Suppressor macrophage (primary cell): ENCODE data around the gene TMEM50B.
"Not testable (repeated sequence)": the region's sequence is repeated elsewhere in the genome, so short reads cannot be mapped to it uniquely, and the experiment has no call there.

Source experiments
- DNase-seq, 4 experiments: peaks; one replicate each; pipeline ENCODE4 v3.0.0-alpha.2; 2020 to 2022

Gene TMEM50B

GRCh38 chr21:33477066-33477465 lies 2.7 kb downstream of the TMEM50B start:
- no peak for DNase-seq

GRCh38 chr21:33473344-33473743 lies 6.4 kb downstream of the TMEM50B start:
- no peak for DNase-seq

DNA sequence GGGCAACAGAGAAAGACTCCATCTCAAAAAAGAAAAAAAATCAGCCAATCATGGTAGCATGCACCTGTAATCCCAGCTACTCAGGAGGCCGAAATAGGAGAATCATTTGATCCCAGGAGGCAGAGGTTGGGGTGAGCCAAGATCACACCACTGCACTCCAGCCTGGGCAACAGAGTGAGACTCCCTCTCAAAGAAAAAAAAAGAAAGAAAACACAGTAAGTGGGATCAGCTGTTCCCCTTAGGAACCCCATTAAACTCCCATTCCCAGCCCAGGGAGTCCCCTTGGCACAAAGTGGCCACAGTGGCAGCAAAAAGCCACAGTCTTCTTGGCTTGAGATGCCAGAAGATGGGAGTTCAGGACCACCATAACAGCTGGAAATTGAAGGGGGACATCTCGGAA lies 9.1 kb downstream of the TMEM50B start:
- DNase-seq, result no peak

DNA sequence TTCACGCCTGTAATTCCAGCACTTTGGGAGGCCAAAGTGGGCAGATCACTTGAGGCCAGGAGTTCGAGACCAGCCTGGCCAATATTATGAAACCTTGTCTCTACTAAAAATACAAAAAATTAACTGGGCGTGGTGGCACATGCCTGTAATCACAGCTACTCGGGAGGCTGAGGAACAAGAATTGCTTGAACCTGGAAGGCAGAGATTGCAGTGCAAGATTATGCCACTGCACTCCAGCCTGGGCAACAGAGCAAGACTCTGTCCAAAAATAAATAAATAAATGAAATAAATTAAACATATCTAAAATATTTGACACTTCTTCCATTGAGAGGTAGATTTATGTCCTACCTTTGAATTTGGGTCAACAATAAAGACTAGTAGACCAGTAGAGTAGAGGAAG lies 10.6 kb downstream of the TMEM50B start:
- DNase-seq, result not testable (repeated sequence)

DNA sequence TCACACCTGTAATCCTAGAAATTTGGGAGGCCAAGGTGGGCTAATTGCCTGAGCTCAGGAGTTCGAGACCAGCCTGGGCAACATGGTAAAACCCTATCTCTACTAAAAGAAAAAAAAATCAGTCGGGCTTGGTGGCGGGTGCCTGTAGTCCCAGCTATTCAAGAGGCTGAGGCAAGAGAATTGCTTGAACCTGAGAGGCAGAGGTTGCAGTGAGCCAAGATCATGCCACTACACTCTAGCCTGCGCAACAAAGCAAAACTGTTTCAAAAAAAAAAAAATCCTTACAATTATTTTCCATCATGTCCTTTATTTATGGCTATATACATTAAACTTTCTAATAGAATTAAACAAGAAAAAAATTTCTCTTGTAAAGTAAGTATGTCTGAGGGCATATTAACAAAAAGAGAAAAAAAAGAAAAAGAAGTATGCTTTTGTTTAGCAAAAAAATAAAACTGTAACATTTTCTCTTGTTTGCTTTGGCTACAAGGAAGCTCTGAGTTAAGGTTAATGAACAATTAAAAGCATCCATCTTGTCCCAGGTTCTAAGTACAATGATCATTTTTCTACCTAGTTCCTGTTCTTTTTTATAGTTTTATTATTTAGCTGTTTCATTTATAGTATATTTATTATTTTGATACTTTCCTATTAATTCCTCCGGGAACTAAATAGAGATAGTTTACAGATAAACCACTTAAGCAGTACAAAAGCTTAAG lies 18.1 kb downstream of the TMEM50B start:
- DNase-seq, result no peak

DNA sequence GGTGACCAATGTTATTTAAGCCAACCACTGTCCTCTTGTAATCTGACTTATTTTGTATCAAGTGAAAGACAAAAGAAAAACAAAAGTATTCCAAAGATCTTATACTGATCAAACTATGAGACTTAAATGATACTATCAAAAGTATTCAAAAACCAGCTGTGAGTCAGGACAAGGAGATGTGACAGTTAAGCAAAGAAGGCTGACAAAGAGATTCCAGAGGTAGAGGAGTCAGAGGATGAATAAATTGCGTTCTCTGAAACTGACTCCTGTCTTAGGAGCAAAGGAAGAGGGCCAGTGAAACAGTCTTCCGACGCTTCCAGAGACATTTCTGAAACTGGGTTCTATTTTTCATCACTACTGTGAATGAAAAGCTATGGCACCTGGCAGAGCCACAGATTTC lies 20.9 kb downstream of the TMEM50B start:
- no peak for DNase-seq

DNA sequence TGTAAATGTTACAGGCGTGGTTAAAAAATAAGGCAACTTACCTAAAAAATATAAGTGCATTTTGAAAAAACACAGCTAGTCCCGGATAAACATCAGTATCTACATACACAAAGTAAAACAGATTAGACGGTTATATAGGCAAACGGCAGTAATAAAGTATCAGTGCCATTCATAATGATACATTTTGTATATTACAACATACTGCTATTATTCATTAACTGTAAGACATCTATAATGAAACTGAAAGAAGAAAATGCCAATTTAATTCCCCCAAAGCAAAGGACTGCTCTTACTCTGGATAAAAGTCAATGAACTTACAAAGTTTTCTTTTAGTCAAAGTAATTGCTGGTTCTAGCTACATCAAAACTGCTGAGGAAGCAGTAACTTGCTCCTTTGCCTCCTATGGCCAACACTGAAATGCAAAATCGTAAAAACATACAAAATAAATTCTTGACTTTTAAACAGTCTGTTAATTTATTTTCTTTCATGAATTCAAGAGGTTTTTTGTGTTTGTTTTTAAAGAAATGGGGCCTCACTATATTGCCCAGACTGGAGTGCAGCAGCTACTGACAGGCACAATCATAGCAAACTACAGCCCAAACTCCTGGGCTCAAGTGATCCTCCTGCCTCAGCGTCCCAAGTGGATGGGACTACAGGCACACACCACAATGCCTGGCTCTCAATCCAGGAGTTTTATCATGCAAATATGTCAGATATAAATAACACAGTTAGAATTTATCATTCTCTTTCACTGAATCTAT lies 23.9 kb downstream of the TMEM50B start:
- no peak for DNase-seq

GRCh38 chr21:33452362-33452761 lies 27.4 kb downstream of the TMEM50B start:
- DNase-seq, result no peak

GRCh38 chr21:33451634-33452071 lies 28.1 kb downstream of the TMEM50B start:
- no peak for DNase-seq

DNA sequence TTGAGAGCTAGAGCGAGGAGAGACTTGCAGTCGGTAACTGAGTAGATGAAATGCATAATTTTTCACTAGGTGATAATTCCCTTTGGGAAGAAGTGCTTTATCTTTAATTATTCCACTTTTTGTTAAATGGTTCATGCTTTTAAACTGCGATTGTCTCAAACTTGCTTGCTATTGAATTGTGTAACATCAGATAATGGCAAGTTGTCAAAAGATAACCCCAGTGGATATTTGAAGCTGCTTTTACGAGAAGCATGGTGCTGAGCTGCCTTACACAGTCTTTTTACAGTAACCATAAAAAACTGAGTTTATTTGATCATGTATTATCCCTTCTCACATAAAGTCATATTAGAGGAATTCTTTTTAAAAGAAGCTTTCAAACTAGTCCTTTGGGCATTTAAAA lies 30.2 kb downstream of the TMEM50B start:
- DNase-seq, result no peak

GRCh38 chr21:33446620-33447019 lies 33.2 kb downstream of the TMEM50B start:
- DNase-seq, result not testable (repeated sequence)

GRCh38 chr21:33444499-33444898 lies 35.3 kb downstream of the TMEM50B start:
- no peak for DNase-seq

DNA sequence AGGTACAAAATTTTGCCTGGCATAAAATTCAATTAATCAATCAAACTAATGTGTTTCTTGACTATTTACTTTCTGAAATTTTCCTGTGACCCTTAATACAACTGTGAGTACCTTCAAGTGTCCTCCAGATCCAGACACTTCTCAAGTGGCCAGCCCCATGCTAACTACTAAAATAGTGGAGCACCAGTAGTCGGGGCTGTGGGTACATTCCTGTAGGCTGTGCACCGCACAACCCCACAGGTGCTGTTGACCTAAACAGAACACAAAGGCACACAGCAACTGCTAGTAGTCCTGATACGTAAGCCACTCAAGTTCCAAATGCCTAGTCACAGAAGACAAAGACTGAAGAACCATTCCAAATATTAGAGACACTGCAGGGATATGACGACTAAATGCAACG lies 36.6 kb downstream of the TMEM50B start:
- no peak for DNase-seq

DNA sequence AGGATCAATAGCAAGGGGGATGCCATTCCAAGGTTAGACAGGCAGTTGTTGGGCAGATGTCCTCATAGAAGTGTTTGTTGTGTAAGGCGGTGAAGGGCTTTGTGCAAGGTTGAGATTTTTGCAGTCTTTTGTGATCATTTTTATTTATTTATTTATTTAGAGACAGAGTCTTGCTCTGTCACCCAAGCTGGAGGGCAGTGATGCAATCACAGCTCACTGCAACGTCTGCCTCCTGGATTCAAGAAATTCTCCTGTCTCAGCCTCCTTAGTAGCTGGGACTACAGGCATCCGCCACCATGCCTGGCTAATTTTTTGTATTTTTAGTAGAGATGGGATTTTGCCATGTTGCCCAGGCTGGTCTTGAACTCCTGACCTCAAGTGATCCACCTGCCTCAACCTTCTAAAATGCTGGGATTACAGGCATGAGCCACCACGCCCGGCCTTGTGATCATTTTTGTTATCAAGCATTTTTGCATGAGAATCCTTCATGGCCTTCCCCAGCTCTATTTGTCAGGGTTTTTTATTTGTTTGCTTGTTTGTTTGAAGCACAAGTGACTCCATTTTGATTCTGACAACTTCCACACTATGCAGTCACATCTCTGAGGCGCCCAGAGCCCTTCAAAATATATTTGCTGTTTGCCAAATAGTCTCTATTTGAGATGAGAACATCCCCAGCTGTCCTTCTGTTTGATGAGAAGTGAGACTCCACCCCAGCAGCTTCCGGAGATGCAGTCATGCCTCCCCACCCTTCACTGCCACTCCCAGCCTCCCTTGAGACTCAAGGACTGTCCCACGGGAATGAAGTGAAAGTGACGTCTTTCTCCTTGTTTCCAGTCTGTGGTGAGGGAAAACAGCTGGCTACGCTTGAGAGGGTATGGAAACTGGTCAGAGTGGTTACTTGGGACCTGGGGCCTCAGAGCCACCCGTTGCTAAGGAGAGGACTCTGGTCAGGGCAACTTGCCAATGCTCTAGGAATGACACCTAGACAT lies 38.0 kb downstream of the TMEM50B start:
- no peak for DNase-seq

GRCh38 chr21:33437140-33437539 lies 42.6 kb downstream of the TMEM50B start:
- no peak for DNase-seq

DNA sequence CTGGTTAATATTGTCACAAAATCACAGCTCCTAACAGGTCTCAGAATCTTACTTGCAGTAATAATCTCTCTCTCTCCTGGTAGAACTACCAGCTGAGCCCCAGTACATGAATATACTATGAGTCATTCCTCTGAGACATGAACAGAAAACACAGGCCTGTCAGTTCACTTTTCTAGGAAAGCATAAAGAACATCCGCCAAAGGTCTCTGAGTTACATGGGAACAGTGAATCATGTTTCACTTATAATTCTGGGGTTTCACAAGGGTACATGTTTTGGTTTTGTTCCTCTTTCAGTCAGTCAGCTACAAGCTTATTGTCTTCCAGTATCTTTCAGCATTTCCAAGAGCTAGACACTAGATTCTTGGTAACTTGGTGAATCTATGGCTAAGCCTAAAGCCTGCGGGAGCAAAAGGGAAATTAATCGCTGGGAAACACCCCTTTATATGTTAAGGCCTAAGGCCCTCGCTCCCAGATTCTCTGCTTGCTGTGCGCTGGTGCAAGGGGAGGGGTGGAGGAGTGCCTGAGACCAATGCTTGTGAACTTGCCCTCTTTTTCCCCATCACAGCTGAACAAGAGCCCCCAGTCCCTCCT lies 44.9 kb downstream of the TMEM50B start:
- peak; percentile 67 to 96 (median 87) for DNase-seq

- peak; percentile 75 to 89 (median 84) for DNase-seq
Observed at GRCh38 chr21:33433425-33434114, 46.2 kb downstream of the TMEM50B start.

GRCh38 chr21:33433001-33433400 lies 46.8 kb downstream of the TMEM50B start:
- no peak for DNase-seq

- DNase-seq, result peak in 2 of 4 experiments; percentile 31 to 38
Observed at GRCh38 chr21:33432496-33432895, 47.3 kb downstream of the TMEM50B start.

DNA sequence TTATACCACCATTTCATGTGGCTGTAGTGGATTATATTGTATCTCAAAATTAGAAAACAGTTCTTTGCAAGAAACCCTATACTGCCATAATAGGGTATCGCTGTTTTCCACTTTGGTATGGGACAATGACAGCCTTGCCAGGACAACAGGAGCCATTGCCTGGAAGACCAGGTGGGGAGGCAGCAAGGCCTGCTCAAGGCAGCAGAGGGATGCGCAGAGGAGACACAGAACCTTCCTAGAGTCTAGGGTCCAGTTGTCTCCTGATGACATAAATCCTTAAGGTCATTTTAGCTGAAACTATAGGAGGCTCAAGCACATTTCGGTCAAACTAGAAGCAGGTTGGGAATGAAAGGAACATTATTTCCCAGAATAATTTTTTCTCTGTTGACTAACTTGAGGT lies 48.9 kb downstream of the TMEM50B start:
- no peak for DNase-seq

DNA sequence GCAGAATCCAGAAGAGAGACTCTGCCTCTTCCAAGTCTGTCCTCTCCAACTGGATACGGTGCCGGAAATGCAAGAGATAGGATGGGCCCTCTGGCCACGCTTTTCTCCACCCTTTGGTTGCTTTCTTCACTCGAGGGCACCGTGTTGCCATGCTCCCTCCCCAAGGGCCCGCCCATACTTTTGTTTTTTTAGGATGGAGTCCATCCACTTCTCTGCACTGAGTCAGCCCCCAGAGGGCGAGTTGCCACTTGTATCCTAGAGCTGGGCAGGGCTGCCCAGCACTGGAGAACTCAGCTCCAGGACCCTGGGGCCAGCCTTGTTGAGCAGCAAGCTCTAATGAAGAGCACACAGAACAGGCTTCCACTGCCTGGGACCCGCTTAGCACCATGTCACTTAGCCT lies 51.1 kb downstream of the TMEM50B start:
- DNase-seq, result no peak

GRCh38 chr21:33427051-33427450 lies 52.7 kb downstream of the TMEM50B start:
- no peak for DNase-seq
